HepG2 (cell line): Measurements from ENCODE around the gene RSAD1. TPM values are rescaled to one million over a fixed set of nuclear protein-coding genes. Genes with fewer than 3 reads are reported as not detected.

Experiments used
- ATAC-seq: fragments of 200-7000 bp; cut with Tn5 transposase; 3 replicates; pipeline ENCODE4 v1.9.1; 2020; ENCODE audit warnings: mild to moderate bottlenecking, moderate library complexity
- BruUV-seq: library from RNA; stranded (reverse); fragments of 400-500 nt; replicated peaks from 2 replicates; lab custom pipeline; 2021; lab: Mats Ljungman, UMichigan
- CTCF ChIA-PET: fragments of 300-600 bp; formaldehyde crosslinking; extraction: SDS; loops from one replicate; lab custom pipeline; 2021; ENCODE audit warnings: low total read pairs, inconsistent platforms, low intra/inter-chr PET ratio; lab: Yijun Ruan, JAX
- POLR2A ChIA-PET: fragments of 350-600 bp; sonication (Branson Sonifier 250); formaldehyde crosslinking; loops from one replicate; lab custom pipeline; 2020; ENCODE audit warnings: antibody characterized with exemption, inconsistent platforms; lab: Yijun Ruan, JAX
- DNase-seq: peaks from one replicate; pipeline ENCODE4 v3.0.0-alpha.2; 2015; ENCODE audit warnings: low spot score
- FAIRE-seq: peaks from 3 replicates; lab custom pipeline; 2011; peaks lifted over from hg19 to GRCh38; lab: Jason Lieb, UNC
- H2AFZ ChIP-seq: one replicate; pipeline ENCODE4 v1.6.1; 2011; ENCODE audit warnings: low read length, inconsistent platforms
- H3K27ac ChIP-seq: fragments of 300-600 bp; 3 replicates; pipeline ENCODE4 v1.8.0; 2011; ENCODE audit warnings: mixed run types, mild to moderate bottlenecking, mixed read lengths, low read length, inconsistent platforms; ENCODE audit not compliant: insufficient read depth; ENCODE audit errors: extremely low read length
- H3K27me3 ChIP-seq, 2 experiments: fragments of 200-600 bp in 1 of 2; 2 replicates in 1 of 2; 3 replicates in 1 of 2; pipeline versions ENCODE4 v1.6.0 to v1.8.0; 2011; ENCODE audit warnings: low read length in 2 of 2, mild to moderate bottlenecking in 2 of 2, moderate library complexity in 2 of 2, inconsistent platforms in 1 of 2; ENCODE audit not compliant: insufficient read depth in 2 of 2, control insufficient read depth in 1 of 2
- H3K36me3 ChIP-seq, 2 experiments: fragments of 200-600 bp in 1 of 2; replicated peaks in 1 of 2; 2 replicates in 1 of 2; 3 replicates in 1 of 2; pipeline versions ENCODE4 v1.5.1 to v1.8.0; 2011; ENCODE audit warnings: low read length in 2 of 2, inconsistent platforms in 1 of 2; ENCODE audit not compliant: insufficient read depth in 2 of 2, control insufficient read depth in 1 of 2
- H3K4me1 ChIP-seq: 2 replicates; pipeline ENCODE4 v1.5.1; 2012; ENCODE audit warnings: low read length, inconsistent platforms; ENCODE audit not compliant: insufficient read depth
- H3K4me2 ChIP-seq: 2 replicates; pipeline ENCODE4 v1.6.0; 2011; ENCODE audit warnings: low read depth, low read length, inconsistent platforms
- H3K4me3 ChIP-seq, 3 experiments: fragments of 200-600 bp in 1 of 3; sonication (generic), shearing (Covaris generic) in 1 of 3; replicated peaks in 1 of 3; 2 replicates each; pipeline ENCODE4 v1.5.1; 2011 to 2016; ENCODE audit warnings: low read length in 3 of 3, inconsistent platforms in 2 of 3, low read depth in 2 of 3, mild to moderate bottlenecking in 2 of 3, control low read depth in 1 of 3, mixed read lengths in 1 of 3; ENCODE audit not compliant: insufficient read depth in 1 of 3
- H3K79me2 ChIP-seq: one replicate; pipeline ENCODE4 v1.6.1; 2011; ENCODE audit warnings: low read length, inconsistent platforms; ENCODE audit not compliant: insufficient read depth
- H3K9ac ChIP-seq: 2 replicates; pipeline ENCODE4 v1.6.0; 2011; ENCODE audit warnings: mild to moderate bottlenecking, low read depth, low read length, inconsistent platforms; ENCODE audit not compliant: insufficient read depth
- H3K9me3 ChIP-seq: 2 replicates; pipeline ENCODE4 v1.5.1; 2012; ENCODE audit warnings: mild to moderate bottlenecking, low read length
- H4K20me1 ChIP-seq: 2 replicates; pipeline ENCODE4 v1.6.0; 2011; ENCODE audit warnings: inconsistent platforms, mild to moderate bottlenecking, low read length, moderate library complexity; ENCODE audit not compliant: insufficient read depth
- CERS6 ChIP-seq: sonication (generic); formaldehyde crosslinking; IDR thresholded peaks from 2 replicates; pipeline ENCODE4 v1.5.0; 2020; ENCODE audit warnings: missing genetic modification reagents
- HDAC6 ChIP-seq: fragments of 200-600 bp; sonication (generic); IDR thresholded peaks from 2 replicates; pipeline ENCODE4 v1.7.0; 2017; ENCODE audit warnings: mild to moderate bottlenecking, antibody characterized with exemption, low read length, low read depth
- NKX3-1 ChIP-seq: sonication (generic); formaldehyde crosslinking; IDR thresholded peaks from 2 replicates; pipeline ENCODE4 v1.5.0; 2020; ENCODE audit warnings: missing genetic modification reagents
- PRMT3 ChIP-seq: sonication (generic); formaldehyde crosslinking; IDR thresholded peaks from 2 replicates; pipeline ENCODE4 v1.8.1; 2022; ENCODE audit warnings: low read depth, mild to moderate bottlenecking, moderate library complexity, missing genetic modification reagents, borderline replicate concordance
- STAG1 ChIP-seq: sonication (generic); formaldehyde crosslinking; IDR thresholded peaks from 2 replicates; pipeline ENCODE4 v1.4.0; 2020; ENCODE audit warnings: missing genetic modification reagents
- U2AF1 ChIP-seq: fragments of 200-400 bp; formaldehyde crosslinking; optimal IDR thresholded peaks from 2 replicates; pipeline ENCODE3; 2017; ENCODE audit warnings: mild to moderate bottlenecking, low read depth, low read length
- ZNF446 ChIP-seq: sonication (generic); formaldehyde crosslinking; IDR thresholded peaks from 2 replicates; pipeline ENCODE4 v1.5.0; 2020; ENCODE audit warnings: mild to moderate bottlenecking, missing genetic modification reagents
- ZNF558 ChIP-seq: sonication (generic); formaldehyde crosslinking; IDR thresholded peaks from 2 replicates; pipeline ENCODE4 v1.9.0; 2022; ENCODE audit warnings: mild to moderate bottlenecking, missing genetic modification reagents, borderline replicate concordance
- ZNF607 ChIP-seq: sonication (generic); formaldehyde crosslinking; IDR thresholded peaks from 2 replicates; pipeline ENCODE4 v1.5.1; 2020; ENCODE audit warnings: missing genetic modification reagents, mild to moderate bottlenecking, borderline replicate concordance
- ZNF629 ChIP-seq: sonication (generic); formaldehyde crosslinking; conservative IDR thresholded peaks from 2 replicates; pipeline ENCODE4 v1.5.0; 2020; ENCODE audit warnings: missing genetic modification reagents
- WGBS: methylation state at CpG from one replicate; pipeline ENCODE4 v1.1.6; 2017; ENCODE audit warnings: low lambda C conversion rate; 5-methylcytosine and 5-hydroxymethylcytosine counted together
- in situ Hi-C: cut with HindIII; loops from 2 replicates; pipeline ENCODE4 v1.10.0; 2017; ENCODE audit warnings: low pct_unique_long_range_greater_than_20kb; ENCODE audit not compliant: extremely low pct_ligation_motif_present
- intact Hi-C: fragments of 100-400 bp; cut with micrococcal nuclease; formaldehyde crosslinking; loops from one replicate; pipeline ENCODE4 v1.10.0; 2022; ENCODE audit not compliant: unreplicated experiment
- polyA plus RNA-seq, 8 experiments: library from polyadenylated mRNA; depleted of rRNA in 3 of 8; stranded (reverse) in 7 of 8; unstranded in 1 of 8; fragments of >200 nt; fragmentation: Illumina TruSeq in 4 of 8; extraction: Trizol in 4 of 8; gene quantifications; 2 replicates each; pipeline versions ENCODE4 v1.2.1 to v1.2.3, GENCODE V29; 2011 to 2016; ENCODE audit warnings: low read depth in 4 of 8, missing spikeins in 1 of 8, mixed read lengths in 1 of 8; ENCODE audit not compliant: insufficient read depth in 1 of 8
- total RNA-seq, 5 experiments: library from RNA; depleted of rRNA; stranded (reverse); fragments of >200 nt; fragmentation: Illumina TruSeq; extraction: Trizol; gene quantifications; 2 replicates each; pipeline ENCODE4 v1.2.3, GENCODE V29; 2016; ENCODE audit warnings: low read depth in 1 of 5
- TF ChIP-seq, protein P1 (sequence below): sonication (generic); IDR thresholded peaks from 2 replicates; pipeline ENCODE4 v1.6.1; 2016; ENCODE audit warnings: low read depth, borderline replicate concordance
- TF ChIP-seq, protein P2 (sequence below): sonication (generic); formaldehyde crosslinking; IDR thresholded peaks from 2 replicates; pipeline ENCODE4 v1.9.0; 2021; ENCODE audit warnings: missing genetic modification reagents, mild to moderate bottlenecking, borderline replicate concordance

Gene RSAD1
- total and polyA plus RNA-seq, 2 of the 13 experiments (the other 11 are each of a cell fraction or from before 2014, with no cell fraction given) = 22.7 to 27.7 TPM

DNA sequence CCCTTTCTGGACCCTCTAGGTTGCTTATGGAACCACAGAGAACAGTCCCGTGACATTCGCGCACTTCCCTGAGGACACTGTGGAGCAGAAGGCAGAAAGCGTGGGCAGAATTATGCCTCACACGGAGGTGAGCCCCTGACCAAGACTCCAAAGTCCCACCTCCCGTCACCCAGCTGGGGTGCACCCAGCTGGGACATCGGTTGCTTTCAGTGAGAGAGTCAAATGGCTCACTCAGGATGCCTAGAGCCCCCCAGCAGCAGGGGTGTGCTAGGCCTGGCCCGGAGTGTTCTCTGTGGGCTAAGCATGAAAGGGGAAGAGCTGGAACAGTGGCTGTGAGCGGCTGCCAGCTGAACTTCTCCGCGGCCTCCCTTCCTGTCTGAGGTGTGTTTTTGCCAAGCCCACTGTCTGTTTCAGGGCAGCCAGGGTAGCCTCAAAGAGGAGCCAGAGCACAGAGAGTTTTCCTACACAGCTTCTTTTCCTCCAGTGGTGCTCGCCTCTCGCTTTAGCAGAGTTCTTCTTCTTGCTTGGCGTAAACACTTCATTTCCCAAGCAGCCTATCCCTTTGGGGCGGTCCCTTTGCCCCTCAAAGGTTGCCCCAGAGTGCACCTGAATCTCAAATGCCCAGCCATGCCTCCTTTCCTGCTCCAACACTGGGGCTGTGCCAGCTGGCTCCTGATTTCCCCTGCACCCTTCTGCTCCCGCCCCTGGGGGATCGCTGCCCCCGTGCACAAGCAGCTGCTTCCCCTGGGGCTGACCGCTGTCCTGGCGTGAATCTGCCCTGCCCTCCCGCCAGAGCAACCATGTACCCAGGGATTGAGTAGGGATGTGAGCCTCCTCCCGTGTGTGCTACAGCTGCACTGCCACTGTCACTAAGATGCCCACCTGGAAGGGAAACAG is 7.4 kb upstream of the RSAD1 start:
- H3K4me2 ChIP-seq = no peak overlapping the region
- BruUV-seq = no TSS peak
- H3K36me3 ChIP-seq = peaks cover 21 to 23% of the 10 kb centered on the region in 2 experiments; a peak in 4 of 5 replicates
- no peak overlapping the region for H2AFZ ChIP-seq
- no peak overlapping the region for H3K4me3 ChIP-seq
- TF ChIP-seq ZNF558 = no peak
- TF ChIP-seq ZNF446 (CRISPR knock-in tag) = no peak
- TF ChIP-seq NKX3-1 (CRISPR knock-in tag) = no peak
- no peak for TF ChIP-seq CERS6 (CRISPR knock-in tag)
- TF ChIP-seq ZNF607 (CRISPR knock-in tag) = no peak
- TF ChIP-seq ZNF629 (CRISPR knock-in tag) = no peak; the same call in 1 of the 2 replicates
- no peak for TF ChIP-seq STAG1 (CRISPR knock-in tag)
- TF ChIP-seq, protein P1, sequence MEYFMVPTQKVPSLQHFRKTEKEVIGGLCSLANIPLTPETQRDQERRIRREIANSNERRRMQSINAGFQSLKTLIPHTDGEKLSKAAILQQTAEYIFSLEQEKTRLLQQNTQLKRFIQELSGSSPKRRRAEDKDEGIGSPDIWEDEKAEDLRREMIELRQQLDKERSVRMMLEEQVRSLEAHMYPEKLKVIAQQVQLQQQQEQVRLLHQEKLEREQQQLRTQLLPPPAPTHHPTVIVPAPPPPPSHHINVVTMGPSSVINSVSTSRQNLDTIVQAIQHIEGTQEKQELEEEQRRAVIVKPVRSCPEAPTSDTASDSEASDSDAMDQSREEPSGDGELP = no peak
- TF ChIP-seq PRMT3 (CRISPR knock-in tag) = no peak
- TF ChIP-seq, protein P2, sequence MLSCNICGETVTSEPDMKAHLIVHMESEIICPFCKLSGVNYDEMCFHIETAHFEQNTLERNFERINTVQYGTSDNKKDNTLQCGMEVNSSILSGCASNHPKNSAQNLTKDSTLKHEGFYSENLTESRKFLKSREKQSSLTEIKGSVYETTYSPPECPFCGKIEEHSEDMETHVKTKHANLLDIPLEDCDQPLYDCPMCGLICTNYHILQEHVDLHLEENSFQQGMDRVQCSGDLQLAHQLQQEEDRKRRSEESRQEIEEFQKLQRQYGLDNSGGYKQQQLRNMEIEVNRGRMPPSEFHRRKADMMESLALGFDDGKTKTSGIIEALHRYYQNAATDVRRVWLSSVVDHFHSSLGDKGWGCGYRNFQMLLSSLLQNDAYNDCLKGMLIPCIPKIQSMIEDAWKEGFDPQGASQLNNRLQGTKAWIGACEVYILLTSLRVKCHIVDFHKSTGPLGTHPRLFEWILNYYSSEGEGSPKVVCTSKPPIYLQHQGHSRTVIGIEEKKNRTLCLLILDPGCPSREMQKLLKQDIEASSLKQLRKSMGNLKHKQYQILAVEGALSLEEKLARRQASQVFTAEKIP (CRISPR knock-in tag) = no peak
- no peak for TF ChIP-seq HDAC6
- no peak for TF ChIP-seq U2AF1
- TF ChIP-seq, all 625 proteins: peak for 0
- ChIA-PET POLR2A (no interaction called here), CTCF (no interaction called here)
- no peak overlapping the region for H3K9ac ChIP-seq
- no peak for DNase-seq
- peaks cover 11% of the 10 kb centered on the region for H3K4me1 ChIP-seq
- 95% methylated on average over 17 of the region's 22 CpGs for WGBS
- H4K20me1 ChIP-seq = no peaks in the 10 kb centered on the region
- no peaks in the 10 kb centered on the region for H3K9me3 ChIP-seq
- FAIRE-seq = no peak
- no peaks in the 10 kb centered on the region for H3K27me3 ChIP-seq
- in situ Hi-C loops (no loop called here), intact Hi-C loops (no loop called here)
- H3K27ac ChIP-seq = no peak overlapping the region
- H3K79me2 ChIP-seq = no peaks in the 10 kb centered on the region
- no peak for ATAC-seq
